Endothelial cell of umbilical vein (primary cell): ENCODE measurements around the gene TMEM135.

Source experiments
- CTCF ChIP-seq, 2 donors: IDR thresholded peaks; 1 replicate in 1 of 2; 2 replicates in 1 of 2; pipeline ENCODE4 v1.5.1; 2011; ENCODE audit warnings: low read length in 2 of 2, mild to moderate bottlenecking in 2 of 2, moderate library complexity in 2 of 2, control low read depth in 1 of 2, inconsistent platforms in 1 of 2, low read depth in 1 of 2; ENCODE audit not compliant: insufficient read depth in 1 of 2; ENCODE audit errors: extremely low read depth in 1 of 2
- EZH2 ChIP-seq: IDR thresholded peaks from 2 replicates; pipeline ENCODE4 v1.6.1; 2012; ENCODE audit warnings: borderline replicate concordance, low read depth, mild to moderate bottlenecking, moderate library complexity, low read length, inconsistent platforms; ENCODE audit not compliant: severe bottlenecking
- MYC ChIP-seq: IDR thresholded peaks from one replicate; pipeline ENCODE4 v1.6.1; 2011; ENCODE audit warnings: mild to moderate bottlenecking, low read depth, low read length
- POLR2AphosphoS5 ChIP-seq: IDR thresholded peaks from 2 replicates; pipeline ENCODE4 v1.6.1; 2012; ENCODE audit warnings: low read depth, mild to moderate bottlenecking, control low read depth, low read length, moderate library complexity; ENCODE audit not compliant: insufficient read depth

- TF ChIP-seq CTCF (IDR thresholded peaks at IDR 0.05; ENCODE audit: extremely low read depth in 1 of 2, insufficient read depth in 1 of 2, low read depth in 1 of 2, low read length in 2 of 2) = no peak
- no peak for TF ChIP-seq EZH2
- no peak for TF ChIP-seq MYC
- TF ChIP-seq POLR2AphosphoS5 = no peak
Observed at GRCh38 chr11:87193756-87194470, 156.2 kb downstream of the TMEM135 start.
